ENCODE measurements around the gene PARP6. TPM values are rescaled to one million over a fixed set of nuclear protein-coding genes. Genes with fewer than 3 reads are reported as not detected.

PARP6 gene
- total and polyA plus RNA-seq, 9 of the 15 experiments (the other 6 are each of a cell fraction or from before 2014, with no cell fraction given): 14.8 to 83.2 (median 28.3) TPM

- TF ChIP-seq MAZ (CRISPR knock-in tag; conservative IDR thresholded peaks at IDR 0.05 in 1 of 2, IDR thresholded peaks at IDR 0.05 in 1 of 2) (no peak), ZNF280B (CRISPR knock-in tag; IDR thresholded peaks at IDR 0.05) (no peak), ZNF79 (CRISPR knock-in tag; IDR thresholded peaks at IDR 0.05; ENCODE audit: low read depth) (no peak), TCF3 (CRISPR knock-in tag; IDR thresholded peaks at IDR 0.05) (peak; percentile 57), L3MBTL2 (IDR thresholded peaks at IDR 0.05) (no peak), NCOR1 (IDR thresholded peaks at IDR 0.05) (peak; percentile 21; the same call in 1 of the 2 replicates), VEZF1 (CRISPR knock-in tag; IDR thresholded peaks at IDR 0.05) (no peak), SRSF3 (IDR thresholded peaks at IDR 0.05; ENCODE audit: insufficient read depth, low read length) (no peak), TGIF2 (CRISPR knock-in tag; IDR thresholded peaks at IDR 0.05) (no peak), HNRNPUL1 (IDR thresholded peaks at IDR 0.05; ENCODE audit: low read length) (no peak), ZNF318 (IDR thresholded peaks at IDR 0.05; ENCODE audit: borderline replicate concordance in 1 of 2, low read depth in 1 of 2) (no peak), ZNF316 (IDR thresholded peaks at IDR 0.05) (no peak), ATF6 (CRISPR knock-in tag; IDR thresholded peaks at IDR 0.05) (no peak)
Observed at GRCh38 chr15:72235298-72235697, 37.1 kb downstream of the PARP6 start (continued).
